Cerebellar cortex (tissue), 1 donor: ENCODE results near the gene NFATC2IP.
"Not testable (repeated sequence)": the region's sequence is repeated elsewhere in the genome, so short reads cannot be mapped to it uniquely, and the experiment has no call there.

ENCODE experiments used
- DNase-seq: peaks from one replicate; pipeline ENCODE4 v3.0.0-alpha.2; 2015; ENCODE audit warnings: low spot score

NFATC2IP gene

DNA sequence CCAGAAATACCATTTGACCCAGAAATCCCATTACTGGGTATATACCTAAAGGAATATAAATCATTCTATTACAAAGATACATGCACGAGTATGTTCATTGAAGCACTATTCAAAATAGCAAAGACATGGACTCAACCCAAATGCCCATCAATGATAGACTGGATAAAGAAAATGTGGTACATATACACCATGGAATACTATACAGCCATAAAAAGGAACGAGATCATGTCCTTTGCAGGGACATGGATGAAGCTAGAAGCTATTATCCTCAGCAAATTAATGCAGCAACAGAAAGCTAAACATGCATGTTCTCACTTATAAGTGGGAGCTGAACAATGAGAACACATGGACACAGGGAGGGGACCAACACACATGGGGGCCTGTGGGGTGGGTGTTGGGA is 24.5 kb upstream of the NFATC2IP start:
- not testable (repeated sequence) for DNase-seq

DNA sequence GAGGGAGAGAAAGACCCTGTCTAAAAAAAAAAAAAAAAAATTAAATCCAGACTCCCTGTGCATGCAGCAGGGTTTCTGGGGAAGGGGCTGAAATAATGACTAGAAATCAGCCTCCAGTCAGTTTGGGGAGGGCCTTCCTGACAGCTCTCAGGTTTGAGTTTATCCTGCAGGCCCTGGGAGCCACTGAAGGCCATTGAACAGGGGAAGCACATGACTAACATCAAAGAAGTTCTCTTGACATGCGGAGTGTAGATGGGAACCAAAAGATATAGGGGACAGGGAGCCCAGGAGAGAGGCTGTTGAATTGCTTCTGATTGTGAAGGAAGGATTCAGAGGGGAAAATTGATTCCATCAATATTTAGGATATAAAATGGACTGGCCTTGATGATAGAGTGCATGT is 22.9 kb upstream of the NFATC2IP start:
- DNase-seq, result no peak

DNA sequence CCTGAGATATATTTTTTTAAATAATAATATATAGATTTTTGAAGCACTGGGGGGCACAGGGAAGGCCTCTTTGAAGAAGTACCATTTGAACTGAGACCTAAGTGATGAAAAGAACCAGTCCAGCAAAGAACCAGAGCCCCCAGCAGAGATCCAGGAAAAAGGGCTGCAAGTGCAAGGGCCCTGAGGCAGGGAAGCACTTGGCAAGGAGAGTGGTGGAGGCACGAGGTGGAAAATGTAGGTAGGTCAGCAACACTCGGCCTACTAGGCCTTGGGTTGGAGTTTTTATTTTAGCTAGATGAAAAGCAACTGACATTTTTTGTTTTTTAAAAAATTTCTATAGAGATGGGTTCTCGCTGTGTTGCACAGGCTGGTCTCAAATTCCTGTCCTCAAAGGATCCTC is 20.5 kb upstream of the NFATC2IP start:
- DNase-seq, result no peak

DNA sequence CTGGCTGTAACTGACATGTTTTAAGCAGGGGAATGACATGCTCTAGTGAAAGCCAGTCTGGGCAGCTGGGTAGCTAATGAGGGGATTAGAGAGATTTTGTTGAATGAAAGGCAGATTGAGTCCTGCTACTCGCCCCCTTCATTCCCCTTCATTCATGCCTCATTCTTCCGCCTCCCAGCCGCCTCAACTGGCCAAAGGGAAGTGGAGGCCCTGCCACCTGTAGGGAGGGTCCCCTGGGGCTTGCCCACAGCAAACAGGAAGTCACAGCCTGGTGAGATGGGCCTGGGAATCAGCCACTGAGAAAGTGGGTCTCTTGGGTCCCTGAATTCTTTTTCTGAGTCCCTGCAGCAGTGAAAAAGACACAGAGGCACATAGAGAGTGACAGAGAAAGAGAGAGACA is 20.1 kb upstream of the NFATC2IP start:
- no peak for DNase-seq

DNA sequence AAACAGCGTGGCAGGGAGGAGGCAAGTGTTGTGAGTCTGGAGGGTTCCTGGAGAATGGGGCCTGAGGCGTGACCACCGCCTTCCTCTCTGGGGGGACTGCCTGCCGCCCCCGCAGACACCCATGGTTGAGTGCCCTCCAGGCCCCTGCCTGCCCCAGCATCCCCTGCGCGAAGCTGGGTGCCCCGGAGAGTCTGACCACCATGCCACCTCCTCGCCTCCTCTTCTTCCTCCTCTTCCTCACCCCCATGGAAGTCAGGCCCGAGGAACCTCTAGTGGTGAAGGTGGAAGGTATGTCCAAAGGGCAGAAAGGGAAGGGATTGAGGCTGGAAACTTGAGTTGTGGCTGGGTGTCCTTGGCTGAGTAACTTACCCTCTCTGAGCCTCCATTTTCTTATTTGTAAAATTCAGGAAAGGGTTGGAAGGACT is 18.9 kb upstream of the NFATC2IP start, which contains the start of gene CD19:
CD19 (plus strand) TSS at position 171 of the 425 bp plus-strand sequence; CDS start at position 201, 30 bp downstream.
- DNase-seq, result no peak

DNA sequence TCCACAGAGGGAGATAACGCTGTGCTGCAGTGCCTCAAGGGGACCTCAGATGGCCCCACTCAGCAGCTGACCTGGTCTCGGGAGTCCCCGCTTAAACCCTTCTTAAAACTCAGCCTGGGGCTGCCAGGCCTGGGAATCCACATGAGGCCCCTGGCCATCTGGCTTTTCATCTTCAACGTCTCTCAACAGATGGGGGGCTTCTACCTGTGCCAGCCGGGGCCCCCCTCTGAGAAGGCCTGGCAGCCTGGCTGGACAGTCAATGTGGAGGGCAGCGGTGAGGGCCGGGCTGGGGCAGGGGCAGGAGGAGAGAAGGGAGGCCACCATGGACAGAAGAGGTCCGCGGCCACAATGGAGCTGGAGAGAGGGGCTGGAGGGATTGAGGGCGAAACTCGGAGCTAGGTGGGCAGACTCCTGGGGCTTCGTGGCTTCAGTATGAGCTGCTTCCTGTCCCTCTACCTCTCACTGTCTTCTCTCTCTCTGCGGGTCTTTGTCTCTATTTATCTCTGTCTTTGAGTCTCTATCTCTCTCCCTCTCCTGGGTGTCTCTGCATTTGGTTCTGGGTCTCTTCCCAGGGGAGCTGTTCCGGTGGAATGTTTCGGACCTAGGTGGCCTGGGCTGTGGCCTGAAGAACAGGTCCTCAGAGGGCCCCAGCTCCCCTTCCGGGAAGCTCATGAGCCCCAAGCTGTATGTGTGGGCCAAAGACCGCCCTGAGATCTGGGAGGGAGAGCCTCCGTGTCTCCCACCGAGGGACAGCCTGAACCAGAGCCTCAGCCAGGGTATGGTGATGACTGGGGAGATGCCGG is 18.2 kb upstream of the NFATC2IP start:
- no peak for DNase-seq

DNA sequence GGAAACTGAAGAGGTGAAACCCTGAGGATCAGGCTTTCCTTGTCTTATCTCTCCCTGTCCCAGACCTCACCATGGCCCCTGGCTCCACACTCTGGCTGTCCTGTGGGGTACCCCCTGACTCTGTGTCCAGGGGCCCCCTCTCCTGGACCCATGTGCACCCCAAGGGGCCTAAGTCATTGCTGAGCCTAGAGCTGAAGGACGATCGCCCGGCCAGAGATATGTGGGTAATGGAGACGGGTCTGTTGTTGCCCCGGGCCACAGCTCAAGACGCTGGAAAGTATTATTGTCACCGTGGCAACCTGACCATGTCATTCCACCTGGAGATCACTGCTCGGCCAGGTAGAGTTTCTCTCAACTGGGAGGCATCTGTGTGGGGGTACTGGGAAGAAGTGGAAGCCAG is 17.6 kb upstream of the NFATC2IP start:
- no peak for DNase-seq

DNA sequence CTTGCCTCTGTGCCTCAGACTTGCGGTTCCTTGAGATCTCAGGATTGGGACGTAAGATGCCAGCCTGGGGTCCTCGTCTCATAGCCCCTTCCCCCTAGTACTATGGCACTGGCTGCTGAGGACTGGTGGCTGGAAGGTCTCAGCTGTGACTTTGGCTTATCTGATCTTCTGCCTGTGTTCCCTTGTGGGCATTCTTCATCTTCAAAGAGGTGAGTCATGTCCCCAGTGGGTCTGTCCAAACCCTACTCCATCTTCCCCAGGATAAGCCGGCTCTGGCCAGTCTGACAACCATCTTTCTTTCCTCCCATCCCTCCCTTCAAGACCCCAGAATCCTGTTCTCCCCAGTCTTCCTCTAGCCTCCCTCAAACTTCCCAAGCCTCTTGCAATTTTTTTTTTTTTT is 15.4 kb upstream of the NFATC2IP start:
- no peak for DNase-seq

DNA sequence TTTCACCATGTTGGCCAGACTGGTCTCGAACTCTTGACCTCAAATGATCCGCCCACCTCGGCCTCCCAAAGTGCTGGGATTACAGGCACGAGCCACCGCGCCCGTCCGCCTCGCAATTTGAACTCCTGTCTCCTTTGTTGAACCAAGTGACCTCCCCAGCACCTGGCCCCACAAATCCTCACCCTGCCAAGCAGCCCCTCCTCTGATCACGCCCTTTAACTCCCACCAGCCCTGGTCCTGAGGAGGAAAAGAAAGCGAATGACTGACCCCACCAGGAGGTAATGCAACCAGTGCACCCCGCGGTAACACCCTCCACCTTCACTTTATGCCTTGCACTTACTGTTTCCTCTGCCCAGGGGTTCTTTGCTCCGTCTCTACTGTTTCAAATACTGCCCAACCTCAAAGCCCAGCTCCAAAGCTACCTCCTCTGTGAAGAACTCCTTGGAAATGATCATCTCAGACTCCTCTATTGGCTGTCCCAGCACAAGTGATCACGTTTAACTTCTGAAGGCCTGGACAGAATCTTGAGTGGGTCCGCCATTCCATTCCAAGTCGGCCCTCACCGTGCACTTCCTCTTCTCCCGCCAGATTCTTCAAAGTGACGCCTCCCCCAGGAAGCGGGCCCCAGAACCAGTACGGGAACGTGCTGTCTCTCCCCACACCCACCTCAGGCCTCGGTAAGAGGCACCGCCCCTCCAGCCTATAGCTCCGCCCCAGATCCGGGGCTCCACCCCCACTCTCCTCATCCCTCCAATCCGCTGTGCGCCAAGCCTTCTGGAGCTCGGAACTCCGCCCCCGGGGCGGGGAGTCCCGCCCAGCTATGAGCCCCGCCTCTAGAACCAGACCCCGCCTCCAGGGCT is 14.6 kb upstream of the NFATC2IP start:
- DNase-seq, result no peak

DNA sequence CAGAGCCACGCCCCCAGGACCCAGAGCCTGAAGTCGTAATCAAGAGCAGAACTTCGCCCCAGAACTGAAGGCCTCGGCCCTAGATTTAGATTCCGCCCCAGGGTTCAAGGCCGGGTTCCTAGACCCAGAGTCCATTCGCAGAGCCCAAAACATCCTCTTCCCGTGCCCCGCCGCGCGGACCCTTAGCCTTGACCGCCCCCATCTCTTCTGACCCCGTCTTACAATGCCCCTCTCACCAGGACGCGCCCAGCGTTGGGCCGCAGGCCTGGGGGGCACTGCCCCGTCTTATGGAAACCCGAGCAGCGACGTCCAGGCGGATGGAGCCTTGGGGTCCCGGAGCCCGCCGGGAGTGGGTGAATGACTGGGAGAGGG is 14.0 kb upstream of the NFATC2IP start:
- DNase-seq, result no peak

DNA sequence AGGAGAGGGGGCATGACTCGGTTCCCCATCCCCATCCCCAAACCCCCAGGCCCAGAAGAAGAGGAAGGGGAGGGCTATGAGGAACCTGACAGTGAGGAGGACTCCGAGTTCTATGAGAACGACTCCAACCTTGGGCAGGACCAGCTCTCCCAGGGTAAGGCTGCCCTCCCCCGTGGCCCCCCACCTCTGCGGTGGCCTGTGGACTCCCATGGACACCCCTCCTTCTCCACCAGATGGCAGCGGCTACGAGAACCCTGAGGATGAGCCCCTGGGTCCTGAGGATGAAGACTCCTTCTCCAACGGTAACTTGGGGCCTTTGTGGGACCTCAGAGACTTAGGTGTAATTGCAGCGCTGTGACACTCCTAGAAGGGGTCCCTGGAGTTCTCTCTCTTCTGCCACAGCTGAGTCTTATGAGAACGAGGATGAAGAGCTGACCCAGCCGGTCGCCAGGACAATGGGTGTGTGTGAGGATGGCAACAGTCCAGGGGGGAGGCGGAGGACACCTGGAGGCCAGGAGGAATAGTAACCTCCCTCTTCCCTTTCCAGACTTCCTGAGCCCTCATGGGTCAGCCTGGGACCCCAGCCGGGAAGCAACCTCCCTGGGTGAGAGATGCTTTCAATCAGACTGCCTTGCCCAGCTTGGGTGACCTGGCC is 13.4 kb upstream of the NFATC2IP start:
- DNase-seq, result no peak

DNA sequence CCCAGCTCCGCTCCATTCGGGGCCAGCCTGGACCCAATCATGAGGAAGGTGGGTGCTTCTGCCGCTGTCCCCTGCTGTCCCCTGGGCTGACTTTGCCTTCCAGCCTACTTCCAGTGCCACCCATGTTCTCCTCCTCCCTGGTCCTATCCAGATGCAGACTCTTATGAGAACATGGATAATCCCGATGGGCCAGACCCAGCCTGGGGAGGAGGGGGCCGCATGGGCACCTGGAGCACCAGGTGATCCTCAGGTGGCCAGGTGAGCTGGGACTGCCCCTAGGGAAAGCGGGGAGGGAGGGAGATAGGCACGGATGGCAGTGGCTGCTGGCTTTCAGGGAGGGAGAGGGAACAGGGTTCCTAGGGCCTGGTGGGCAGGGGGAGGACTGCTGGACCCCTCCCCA is 12.0 kb upstream of the NFATC2IP start:
- DNase-seq, result no peak

DNA sequence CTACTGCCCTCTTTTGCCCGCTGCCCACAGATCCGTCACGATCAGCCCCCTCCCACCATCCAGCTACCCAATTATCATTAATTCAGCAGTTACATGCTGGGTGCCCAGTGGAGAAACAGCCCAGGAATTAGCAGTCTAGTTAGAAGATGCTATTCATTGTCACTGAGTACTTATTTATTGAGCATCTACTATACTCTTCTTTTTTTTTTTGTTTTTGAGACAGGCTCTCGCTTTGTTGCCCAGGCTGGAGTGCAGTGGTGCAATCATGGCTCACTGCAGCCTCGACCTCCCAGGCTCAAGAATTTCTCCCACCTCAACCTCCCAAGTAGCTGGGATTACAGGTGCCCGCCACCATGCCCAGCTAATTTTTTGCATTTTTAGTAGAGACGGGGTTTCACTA is 10.9 kb upstream of the NFATC2IP start:
- not testable (repeated sequence) for DNase-seq

DNA sequence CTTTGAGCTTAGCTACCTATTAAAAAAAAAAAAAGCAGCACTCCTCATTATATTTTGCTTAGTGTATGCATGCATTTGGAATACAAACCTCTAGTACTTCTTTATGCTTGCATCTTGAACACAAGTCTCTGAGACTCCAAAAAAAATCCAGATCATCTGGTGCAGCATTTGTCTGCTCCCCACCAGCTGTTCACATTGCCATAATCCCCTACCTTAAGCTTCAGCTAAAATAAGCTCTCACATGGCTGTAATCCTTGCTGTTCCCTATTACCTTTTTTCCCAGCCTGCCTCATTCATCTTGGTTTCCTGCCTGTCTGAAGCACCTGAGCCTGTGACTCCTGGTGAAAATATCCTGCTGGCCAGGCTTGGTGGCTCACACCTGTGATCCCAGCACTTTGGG is 7.5 kb upstream of the NFATC2IP start:
- DNase-seq, result no peak

DNA sequence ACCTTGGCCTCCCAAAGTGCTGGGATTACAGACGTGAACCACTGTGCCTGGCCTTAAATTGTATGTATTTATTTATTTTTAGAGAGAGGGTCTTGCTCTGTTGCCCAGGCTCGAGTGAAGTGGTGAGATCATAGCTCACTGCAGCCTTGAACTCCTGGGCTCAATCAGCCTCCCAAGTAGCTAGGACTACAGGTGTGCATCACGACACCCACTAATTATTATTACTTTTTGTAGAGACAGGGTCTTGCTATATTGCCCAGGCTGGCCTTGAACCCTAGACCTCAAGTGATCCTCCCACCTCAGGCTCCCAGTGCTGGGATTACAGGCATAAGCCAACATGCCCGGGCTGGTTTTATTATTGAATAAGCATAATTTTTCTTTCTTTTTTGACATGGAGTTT is 4.1 kb upstream of the NFATC2IP start:
- no peak for DNase-seq

DNA sequence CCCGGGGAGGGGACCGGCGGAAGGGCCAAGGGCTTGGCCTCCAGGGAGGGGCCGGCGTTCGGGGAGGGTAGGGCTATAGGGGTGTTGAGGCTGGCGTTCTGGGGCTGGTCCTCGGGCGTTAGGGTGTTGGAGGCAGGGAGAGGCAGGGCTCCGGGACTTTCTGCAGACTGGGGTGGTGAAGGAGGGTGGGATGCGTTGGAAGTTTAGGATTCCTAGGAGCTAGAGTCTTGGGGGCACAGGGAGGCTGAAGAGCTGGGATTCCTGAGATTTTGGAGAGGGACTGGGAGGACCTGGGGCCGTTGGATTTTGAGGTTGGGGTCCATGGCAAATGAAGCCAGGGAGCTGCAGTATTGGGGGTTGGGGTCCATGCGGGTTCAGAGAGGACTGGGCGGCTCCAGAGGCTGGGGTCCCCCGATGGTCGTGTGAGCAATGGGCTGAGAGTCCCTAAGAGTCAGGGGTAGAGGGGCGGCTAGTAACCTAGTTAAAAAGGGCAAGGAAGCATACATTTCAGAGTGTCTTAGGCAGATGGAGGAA is 740 bp downstream of the NFATC2IP start:
- no peak for DNase-seq

DNA sequence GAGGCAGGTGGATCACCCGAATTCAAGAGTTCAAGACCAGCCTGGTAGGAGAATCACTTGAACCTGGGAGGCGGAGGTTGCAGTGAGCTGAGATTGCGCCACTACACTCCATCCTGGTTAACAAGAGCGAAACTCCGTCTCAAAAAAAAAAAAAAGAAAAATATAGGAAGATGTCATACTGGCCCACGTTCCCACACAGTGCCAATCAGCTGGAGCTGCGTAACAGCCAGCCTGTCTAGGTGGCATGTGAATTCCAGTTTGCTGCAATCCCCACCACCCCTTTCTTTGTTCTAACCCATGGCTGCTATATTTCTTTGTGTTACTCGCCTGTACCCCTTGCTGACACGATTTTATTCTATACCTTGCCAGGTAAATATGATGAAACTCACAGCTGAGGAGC is 7.5 kb downstream of the NFATC2IP start:
- no peak for DNase-seq

DNA sequence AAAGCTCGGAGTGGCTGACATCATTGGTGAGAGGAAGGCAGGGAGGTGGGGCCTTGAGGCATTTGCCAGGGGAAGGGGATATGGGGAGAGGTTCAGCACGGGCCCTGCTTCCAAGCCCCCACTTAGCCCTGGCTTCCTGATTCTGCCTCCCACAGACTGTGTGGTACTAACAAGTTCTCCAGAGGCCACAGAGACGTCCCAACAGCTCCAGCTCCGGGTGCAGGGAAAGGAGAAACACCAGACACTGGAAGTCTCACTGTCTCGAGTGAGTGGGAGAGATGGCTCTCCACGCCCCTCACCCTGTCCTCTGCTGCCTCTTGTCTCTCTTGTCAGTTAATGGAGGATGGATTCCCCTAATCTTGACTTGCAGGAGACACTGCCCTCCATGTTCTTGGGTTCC is 8.1 kb downstream of the NFATC2IP start:
- no peak for DNase-seq

DNA sequence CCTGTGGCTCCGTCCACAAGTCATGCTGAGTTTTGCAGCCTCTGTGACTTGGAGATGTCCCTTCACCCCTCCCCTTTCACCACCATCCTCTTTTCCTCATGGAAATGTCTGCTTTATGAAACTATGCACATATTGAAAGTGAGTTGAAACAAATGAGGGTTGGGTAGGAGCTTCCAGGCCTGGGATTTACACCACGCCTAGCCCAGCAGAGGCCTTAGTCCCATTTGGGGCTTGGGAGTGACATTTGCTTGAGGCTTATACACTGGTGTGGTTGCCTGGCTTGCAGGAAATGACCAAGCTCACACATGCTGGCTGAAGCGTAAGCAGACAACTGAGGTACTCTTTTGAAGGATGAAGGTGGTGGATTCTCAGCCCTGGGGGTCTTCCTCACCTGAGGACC is 13.3 kb downstream of the NFATC2IP start:
- no peak for DNase-seq

DNA sequence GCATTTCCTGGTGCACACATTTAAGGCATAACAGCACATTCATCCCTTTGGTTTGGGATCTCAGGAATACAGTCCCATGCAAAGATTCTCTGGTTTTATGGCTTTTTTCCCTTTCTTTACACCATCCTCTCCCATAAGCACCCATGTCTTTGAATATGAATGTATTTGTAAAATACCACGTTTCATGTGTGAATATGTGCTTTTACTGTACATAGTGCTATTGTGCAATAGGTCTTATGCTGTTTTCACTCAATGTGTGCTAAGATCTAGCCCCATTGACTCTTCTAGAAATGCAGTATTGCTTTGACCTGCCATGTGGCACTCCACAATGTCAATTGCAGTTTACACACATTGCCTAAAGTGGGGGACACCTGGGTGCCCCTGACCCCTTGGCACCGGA is 13.8 kb downstream of the NFATC2IP start:
- no peak for DNase-seq

DNA sequence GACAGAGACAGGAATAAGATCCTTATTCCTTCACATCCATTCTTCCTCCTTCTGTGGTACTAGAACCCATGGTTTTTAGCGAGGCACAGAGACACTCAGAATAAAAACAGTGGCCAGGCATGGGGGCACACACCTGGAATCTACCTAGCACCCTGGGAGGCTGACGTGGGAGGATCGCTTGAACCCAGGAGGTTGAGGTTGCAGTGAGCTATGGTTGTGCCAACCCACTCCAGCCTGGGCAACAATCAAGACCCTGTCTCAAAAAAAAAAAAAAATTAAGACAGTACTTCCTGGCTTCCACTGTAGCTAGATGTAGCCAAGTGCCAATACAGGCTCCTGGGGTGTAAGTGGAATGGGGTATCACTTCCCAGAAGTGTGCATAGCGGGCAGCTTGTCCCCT is 16.4 kb downstream of the NFATC2IP start:
- no peak for DNase-seq

DNA sequence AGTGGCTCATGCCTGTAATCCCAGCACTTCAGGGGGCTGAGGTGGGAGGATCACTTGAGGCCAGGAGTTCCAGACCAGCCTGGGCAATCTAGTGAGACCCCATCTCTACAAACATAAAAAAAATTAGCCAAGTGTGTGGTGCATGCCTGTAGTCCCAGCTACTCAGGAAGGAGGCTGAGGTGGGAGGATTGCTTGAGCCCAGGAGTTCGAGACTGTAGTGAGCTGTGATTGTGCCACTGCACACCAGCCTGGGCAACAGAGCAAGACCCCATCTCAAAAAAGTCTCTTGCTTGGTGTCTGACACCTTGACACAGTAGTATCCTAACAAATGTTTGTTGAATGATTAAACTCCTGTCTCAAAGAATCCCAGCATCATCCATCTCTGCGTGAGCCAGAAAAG is 19.0 kb downstream of the NFATC2IP start:
- DNase-seq, result not testable (repeated sequence)
